Progenitor cell of endocrine pancreas (in vitro differentiated cells): ENCODE data around the gene SLC39A3. TPM values are rescaled to one million over a fixed set of nuclear protein-coding genes. Genes with fewer than 3 reads are reported as not detected.

Source experiments
- DNase-seq: peaks from one replicate; pipeline ENCODE4 v3.0.0; 2021; ENCODE audit warnings: low spot score; ENCODE audit not compliant: unreplicated experiment
- H3K27ac Mint-ChIP-seq: 2 replicates; pipeline ENCODE4 v1.8.0; 2021; ENCODE audit warnings: mild to moderate bottlenecking, moderate library complexity, mixed read lengths
- H3K27me3 Mint-ChIP-seq: 2 replicates; pipeline ENCODE4 v1.8.0; 2021; ENCODE audit warnings: mixed read lengths
- H3K36me3 Mint-ChIP-seq: 2 replicates; pipeline ENCODE4 v1.8.0; 2022; ENCODE audit warnings: mixed read lengths; ENCODE audit not compliant: insufficient read depth
- H3K4me1 Mint-ChIP-seq: 2 replicates; pipeline ENCODE4 v1.8.0; 2021; ENCODE audit warnings: low read depth, mixed read lengths
- H3K4me3 Mint-ChIP-seq: 2 replicates; pipeline ENCODE4 v1.8.0; 2021; ENCODE audit warnings: low read depth, mild to moderate bottlenecking, moderate library complexity, mixed read lengths
- H3K9me3 Mint-ChIP-seq: 2 replicates; pipeline ENCODE4 v1.8.0; 2021; ENCODE audit warnings: low read depth, mixed read lengths
- total RNA-seq: library from RNA; stranded (reverse); gene quantifications from 2 replicates; pipeline ENCODE4 v1.2.1, GENCODE V29; 2021
- TF ChIP-seq, protein P1 (sequence below): fragments of 200-600 bp; sonication (generic); IDR thresholded peaks from one replicate; pipeline ENCODE4 v1.5.0; 2021; ENCODE audit warnings: antibody characterized with exemption, mild to moderate bottlenecking; ENCODE audit not compliant: unreplicated experiment

The SLC39A3 gene
- total RNA-seq, 1 donor from 2014 or later: 23.8 TPM

DNA sequence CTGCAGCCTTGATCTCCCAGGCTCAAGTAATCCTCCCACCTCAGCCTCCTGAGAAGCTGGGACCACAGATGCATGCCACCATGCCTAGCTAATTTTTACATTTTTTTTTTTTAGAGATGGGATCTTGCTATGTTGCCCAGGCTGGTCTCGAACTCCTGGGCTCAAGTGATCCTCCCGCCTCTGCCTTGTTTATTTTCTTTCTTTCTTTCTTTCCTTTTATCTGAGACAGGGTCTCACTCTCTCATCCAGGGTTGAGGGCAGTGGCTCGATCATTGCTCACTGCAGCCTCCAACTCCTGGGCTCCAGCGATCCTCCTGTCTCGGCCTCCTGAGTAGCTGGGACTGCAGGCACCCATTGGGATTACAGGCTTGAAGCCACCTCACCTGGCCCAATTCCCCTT, 33.6 kb downstream of the SLC39A3 start:
- Mint-ChIP-seq H3K9me3 (no peaks in the 10 kb centered on the region), H3K4me3 (no peak overlapping the region)

DNA sequence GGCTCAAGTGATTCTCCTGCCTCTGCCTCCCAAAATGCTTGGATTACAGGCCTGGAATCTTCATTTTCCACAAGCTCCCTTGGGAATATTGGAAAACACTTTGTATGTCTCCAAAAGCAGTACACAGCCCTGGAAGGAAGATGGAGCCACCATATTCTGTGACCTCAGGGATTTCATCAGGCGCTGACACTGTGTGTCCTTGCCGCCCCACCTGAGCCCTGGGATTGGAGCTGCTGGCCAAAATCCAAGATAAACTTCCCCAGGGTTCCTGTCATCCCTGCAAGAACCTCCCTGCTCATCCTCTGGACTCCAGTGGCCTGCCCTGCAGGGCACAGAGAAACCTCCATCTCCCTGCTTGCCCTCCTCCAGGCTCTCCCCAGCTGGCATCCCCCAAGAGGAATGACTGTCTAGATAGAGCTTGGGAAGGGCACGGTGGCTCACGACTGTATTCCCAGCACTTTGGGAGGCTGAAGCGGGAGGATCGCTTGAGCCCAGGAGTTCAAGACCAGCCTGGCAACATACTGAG, 36.1 kb downstream of the SLC39A3 start:
- Mint-ChIP-seq H3K27ac (no peak overlapping the region), H3K27me3 (peaks cover 20% of the 10 kb centered on the region), H3K9me3 (no peaks in the 10 kb centered on the region), H3K36me3 (no peaks in the 10 kb centered on the region), H3K4me3 (peak overlapping the region; percentile 9), H3K4me1 (peaks cover 2% of the 10 kb centered on the region)
- no peak for DNase-seq
- TF ChIP-seq, protein P1, sequence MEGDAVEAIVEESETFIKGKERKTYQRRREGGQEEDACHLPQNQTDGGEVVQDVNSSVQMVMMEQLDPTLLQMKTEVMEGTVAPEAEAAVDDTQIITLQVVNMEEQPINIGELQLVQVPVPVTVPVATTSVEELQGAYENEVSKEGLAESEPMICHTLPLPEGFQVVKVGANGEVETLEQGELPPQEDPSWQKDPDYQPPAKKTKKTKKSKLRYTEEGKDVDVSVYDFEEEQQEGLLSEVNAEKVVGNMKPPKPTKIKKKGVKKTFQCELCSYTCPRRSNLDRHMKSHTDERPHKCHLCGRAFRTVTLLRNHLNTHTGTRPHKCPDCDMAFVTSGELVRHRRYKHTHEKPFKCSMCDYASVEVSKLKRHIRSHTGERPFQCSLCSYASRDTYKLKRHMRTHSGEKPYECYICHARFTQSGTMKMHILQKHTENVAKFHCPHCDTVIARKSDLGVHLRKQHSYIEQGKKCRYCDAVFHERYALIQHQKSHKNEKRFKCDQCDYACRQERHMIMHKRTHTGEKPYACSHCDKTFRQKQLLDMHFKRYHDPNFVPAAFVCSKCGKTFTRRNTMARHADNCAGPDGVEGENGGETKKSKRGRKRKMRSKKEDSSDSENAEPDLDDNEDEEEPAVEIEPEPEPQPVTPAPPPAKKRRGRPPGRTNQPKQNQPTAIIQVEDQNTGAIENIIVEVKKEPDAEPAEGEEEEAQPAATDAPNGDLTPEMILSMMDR: no peak

More for the DNA sequence above, 33.6 kb downstream of the SLC39A3 start:
- peaks cover 11% of the 10 kb centered on the region for H3K27me3 Mint-ChIP-seq
- H3K4me1 Mint-ChIP-seq: peaks cover 2% of the 10 kb centered on the region
- no peaks in the 10 kb centered on the region for H3K36me3 Mint-ChIP-seq
- TF ChIP-seq, protein P1: no peak
- no peak for DNase-seq
- no peak overlapping the region for H3K27ac Mint-ChIP-seq

DNA sequence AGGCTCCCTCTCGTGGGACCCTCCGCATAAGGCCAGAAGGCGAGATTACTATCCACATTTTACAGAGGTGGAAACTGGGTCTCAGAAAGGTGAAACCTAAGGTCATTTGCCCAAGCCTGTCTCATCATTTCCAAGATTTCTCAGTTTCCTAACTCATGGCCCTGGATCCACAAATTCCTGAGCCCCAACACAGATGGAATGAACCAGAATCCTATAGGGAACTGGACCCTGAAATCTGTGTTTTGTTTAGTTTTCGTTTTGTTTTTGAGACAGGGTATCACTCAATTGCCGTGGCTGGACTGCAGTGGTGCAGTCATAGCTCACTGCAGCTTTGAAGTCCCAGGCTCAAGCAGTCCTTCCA, 36.8 kb downstream of the SLC39A3 start:
- TF ChIP-seq, protein P1: no peak
- Mint-ChIP-seq H3K4me1 (peaks cover 2% of the 10 kb centered on the region), H3K27me3 (peaks cover 20% of the 10 kb centered on the region), H3K9me3 (no peaks in the 10 kb centered on the region), H3K27ac (peak overlapping the region; percentile 59), H3K4me3 (peak overlapping the region; percentile 63), H3K36me3 (no peaks in the 10 kb centered on the region)
- no peak for DNase-seq

DNA sequence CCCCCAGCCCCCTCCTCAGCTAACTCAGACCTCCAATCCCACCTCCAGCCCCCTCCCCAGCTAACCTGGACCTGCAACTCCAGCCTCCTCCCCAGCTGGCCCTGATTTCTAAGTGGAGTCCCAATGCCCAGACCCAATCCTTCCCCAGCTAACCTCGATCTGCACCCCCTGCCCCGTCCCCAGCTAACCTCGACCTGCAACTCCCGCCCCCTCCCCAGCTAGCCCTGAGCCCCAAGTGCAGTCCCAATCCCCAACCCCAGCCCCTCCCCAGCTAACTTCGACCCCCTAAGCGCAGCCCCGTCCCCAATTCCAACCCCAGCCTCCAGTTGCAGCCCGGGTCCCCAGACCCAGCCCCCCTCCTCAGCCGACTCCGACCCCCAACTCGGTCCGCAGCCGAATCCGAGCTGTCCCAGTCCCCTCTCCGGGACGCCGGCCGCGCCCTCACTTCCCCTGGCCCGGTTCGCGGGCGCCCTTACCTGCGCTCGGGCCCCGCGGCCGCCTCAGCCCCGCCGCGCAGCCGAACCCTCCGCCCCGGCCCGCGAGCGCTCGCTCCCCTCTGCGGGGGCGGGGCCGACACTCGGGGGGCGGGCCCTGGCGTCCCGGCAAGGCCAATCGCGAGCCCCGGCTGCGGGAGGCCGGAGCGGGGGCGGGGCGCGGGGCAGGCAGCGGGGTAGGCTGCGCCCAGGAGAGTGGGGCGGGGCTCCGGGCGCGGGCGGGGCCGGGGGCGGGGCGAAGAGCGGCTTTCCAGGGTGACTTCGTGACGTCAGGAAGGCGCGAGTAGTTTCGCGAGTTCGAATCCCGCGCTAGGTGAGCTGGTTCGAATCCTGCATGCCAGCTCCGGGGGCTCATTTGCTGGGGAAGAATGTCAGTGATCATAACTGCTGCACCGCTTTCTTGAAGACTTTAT, 37.4 kb downstream of the SLC39A3 start, which contains the start of gene GNG7:
Gene GNG7, minus strand, starts transcription at position 525 of the 907 bp plus-strand sequence. CDS start 182,006 bp downstream, outside the sequence.
- H3K9me3 Mint-ChIP-seq: no peaks in the 10 kb centered on the region
- peaks cover 20% of the 10 kb centered on the region for H3K27me3 Mint-ChIP-seq
- H3K36me3 Mint-ChIP-seq: no peaks in the 10 kb centered on the region
- H3K4me3 Mint-ChIP-seq: peak within 1 kb of the TSS; percentile 80
- TF ChIP-seq, protein P1: no peak
- H3K4me1 Mint-ChIP-seq: peaks cover 2% of the 10 kb centered on the region
- DNase-seq: peak; percentile 95
- H3K27ac Mint-ChIP-seq: peak within 1 kb of the TSS; percentile 59

DNA sequence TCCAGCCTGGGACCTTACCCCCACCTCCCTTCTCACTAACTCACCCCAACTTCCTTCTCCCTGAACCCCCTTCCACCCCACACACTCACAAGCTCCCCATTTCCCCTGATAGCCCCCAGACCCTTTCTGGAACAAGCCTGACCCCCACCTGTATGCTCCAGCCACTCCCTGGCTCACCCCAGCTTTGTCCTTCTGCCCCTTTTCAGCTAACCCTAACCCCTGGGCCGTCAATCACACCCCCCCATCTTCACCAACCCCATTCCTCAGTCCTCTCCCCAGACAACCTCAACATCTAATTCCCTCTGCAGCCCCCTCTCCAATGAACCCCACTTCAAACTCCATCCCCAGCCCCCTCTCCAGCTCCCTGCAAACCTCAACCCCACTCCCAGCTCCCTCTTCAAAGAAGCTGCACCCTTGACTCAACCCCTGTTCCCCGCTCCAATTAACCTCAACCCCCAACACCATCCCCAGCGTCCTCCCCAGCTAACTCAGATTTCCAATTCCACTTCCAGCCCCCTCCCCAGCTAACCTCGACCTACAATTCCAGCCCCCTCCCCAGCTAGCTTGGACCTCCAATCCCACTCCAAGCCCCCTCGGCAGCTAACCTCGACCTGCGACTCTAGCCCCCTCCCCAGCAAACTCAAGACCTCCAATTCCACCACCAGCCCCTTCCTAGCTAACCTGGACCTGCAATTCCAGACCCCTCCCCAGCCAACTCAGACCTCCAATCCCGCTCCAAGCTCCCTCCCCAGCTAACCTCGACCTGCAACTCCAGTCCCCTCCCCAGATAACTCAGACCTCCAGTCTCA, 38.3 kb downstream of the SLC39A3 start:
- Mint-ChIP-seq H3K9me3 (no peaks in the 10 kb centered on the region), H3K4me1 (peaks cover 2% of the 10 kb centered on the region), H3K27me3 (peaks cover 20% of the 10 kb centered on the region), H3K4me3 (peak overlapping the region; percentile 80), H3K36me3 (no peaks in the 10 kb centered on the region), H3K27ac (peak overlapping the region; percentile 37)
- TF ChIP-seq, protein P1: no peak
- no peak for DNase-seq
